HEK293 (cell line): ENCODE results near the gene WDR36.

Experiments used
- INSM2 ChIP-seq: fragments of 450-650 bp; formaldehyde crosslinking; IDR thresholded peaks from 2 replicates; pipeline ENCODE4 v1.5.1; 2016; ENCODE audit warnings: missing biosample characterization, missing genetic modification characterization
- KLF1 ChIP-seq: fragments of 450-650 bp; formaldehyde crosslinking; IDR thresholded peaks from 2 replicates; pipeline ENCODE4 v1.5.1; 2016; ENCODE audit warnings: missing biosample characterization, missing genetic modification characterization
- KLF9 ChIP-seq: fragments of 450-650 bp; formaldehyde crosslinking; IDR thresholded peaks from 2 replicates; pipeline ENCODE4 v1.5.1; 2016; ENCODE audit warnings: missing biosample characterization, missing genetic modification characterization, low read depth
- OSR2 ChIP-seq: fragments of 450-650 bp; formaldehyde crosslinking; IDR thresholded peaks from 2 replicates; pipeline ENCODE4 v1.5.1; 2016; ENCODE audit warnings: missing biosample characterization, missing genetic modification characterization
- PRDM4 ChIP-seq: fragments of 450-650 bp; formaldehyde crosslinking; IDR thresholded peaks from 2 replicates; pipeline ENCODE4 v1.5.1; 2017; ENCODE audit warnings: missing biosample characterization, missing genetic modification characterization
- SCRT2 ChIP-seq: fragments of 450-650 bp; formaldehyde crosslinking; IDR thresholded peaks from 2 replicates; pipeline ENCODE4 v1.5.1; 2016; ENCODE audit warnings: missing biosample characterization, missing genetic modification characterization
- TRIM28 ChIP-seq: IDR thresholded peaks from 2 replicates; pipeline ENCODE4 v1.6.1; 2011; ENCODE audit warnings: low read length, control low read depth, borderline replicate concordance
- ZBTB10 ChIP-seq: fragments of 450-650 bp; formaldehyde crosslinking; IDR thresholded peaks from 2 replicates; pipeline ENCODE4 v1.5.1; 2016; ENCODE audit warnings: missing biosample characterization, missing genetic modification characterization
- ZBTB26 ChIP-seq: fragments of 450-650 bp; formaldehyde crosslinking; optimal IDR thresholded peaks from 2 replicates; pipeline ENCODE3; 2016; ENCODE audit warnings: missing biosample characterization, mild to moderate bottlenecking, missing genetic modification characterization
- ZBTB6 ChIP-seq: fragments of 450-650 bp; formaldehyde crosslinking; IDR thresholded peaks from 2 replicates; pipeline ENCODE4 v1.5.1; 2017; ENCODE audit warnings: missing biosample characterization, missing genetic modification characterization
- ZNF112 ChIP-seq: fragments of 450-650 bp; formaldehyde crosslinking; IDR thresholded peaks from 2 replicates; pipeline ENCODE4 v1.5.0; 2017; ENCODE audit warnings: missing biosample characterization, missing genetic modification characterization
- ZNF132 ChIP-seq: fragments of 450-650 bp; formaldehyde crosslinking; IDR thresholded peaks from 2 replicates; pipeline ENCODE4 v1.5.1; 2017; ENCODE audit warnings: missing biosample characterization, missing genetic modification characterization, borderline replicate concordance
- ZNF155 ChIP-seq: fragments of 450-650 bp; formaldehyde crosslinking; IDR thresholded peaks from 2 replicates; pipeline ENCODE4 v1.5.1; 2016; ENCODE audit warnings: missing biosample characterization, missing genetic modification characterization
- ZNF174 ChIP-seq: fragments of 450-650 bp; formaldehyde crosslinking; IDR thresholded peaks from 2 replicates; pipeline ENCODE4 v1.5.0; 2017; ENCODE audit warnings: missing biosample characterization, mild to moderate bottlenecking, missing genetic modification characterization
- ZNF335 ChIP-seq: fragments of 450-650 bp; formaldehyde crosslinking; conservative IDR thresholded peaks from 2 replicates; pipeline ENCODE4 v1.5.1; 2016; ENCODE audit warnings: missing biosample characterization, missing genetic modification characterization
- ZNF449 ChIP-seq: fragments of 450-650 bp; formaldehyde crosslinking; IDR thresholded peaks from 2 replicates; pipeline ENCODE4 v1.5.1; 2017; ENCODE audit warnings: missing biosample characterization, mild to moderate bottlenecking, missing genetic modification characterization, moderate library complexity
- ZNF510 ChIP-seq: fragments of 450-650 bp; formaldehyde crosslinking; IDR thresholded peaks from 2 replicates; pipeline ENCODE4 v1.5.1; 2018; ENCODE audit warnings: mild to moderate bottlenecking, missing genetic modification characterization, missing biosample characterization; ENCODE audit not compliant: insufficient replicate concordance
- ZNF513 ChIP-seq: fragments of 450-650 bp; IDR thresholded peaks from 2 replicates; pipeline ENCODE4 v1.5.1; 2018; ENCODE audit warnings: missing biosample characterization, missing genetic modification characterization
- ZNF529 ChIP-seq: fragments of 450-650 bp; formaldehyde crosslinking; IDR thresholded peaks from 2 replicates; pipeline ENCODE4 v1.5.1; 2017; ENCODE audit warnings: missing genetic modification characterization, missing biosample characterization; ENCODE audit not compliant: insufficient replicate concordance
- ZNF548 ChIP-seq: fragments of 450-650 bp; formaldehyde crosslinking; IDR thresholded peaks from 2 replicates; pipeline ENCODE4 v1.5.1; 2016; ENCODE audit warnings: missing biosample characterization, missing genetic modification characterization
- ZNF623 ChIP-seq: fragments of 450-650 bp; formaldehyde crosslinking; IDR thresholded peaks from 2 replicates; pipeline ENCODE4 v1.5.1; 2016; ENCODE audit warnings: missing biosample characterization, missing genetic modification characterization
- ZNF626 ChIP-seq: fragments of 450-650 bp; sonication (Bioruptor Pico); formaldehyde crosslinking; IDR thresholded peaks from 2 replicates; pipeline ENCODE4 v1.5.1; 2018; ENCODE audit warnings: missing biosample characterization, missing genetic modification characterization, inconsistent platforms
- ZNF664 ChIP-seq: fragments of 450-650 bp; formaldehyde crosslinking; IDR thresholded peaks from 2 replicates; pipeline ENCODE4 v1.5.1; 2016; ENCODE audit warnings: missing biosample characterization, missing genetic modification characterization
- ZNF830 ChIP-seq: fragments of 450-650 bp; IDR thresholded peaks from 2 replicates; pipeline ENCODE4 v1.5.0; 2018; ENCODE audit warnings: missing biosample characterization, missing genetic modification characterization, low read depth, mild to moderate bottlenecking, moderate library complexity
- ZSCAN30 ChIP-seq: fragments of 450-650 bp; IDR thresholded peaks from 2 replicates; pipeline ENCODE4 v1.5.1; 2018; ENCODE audit warnings: missing biosample characterization, mild to moderate bottlenecking, missing genetic modification characterization, moderate library complexity

The WDR36 gene

GRCh38 chr5:111092062-111092853 is at the start of gene WDR36 (continued):
- TF ChIP-seq OSR2 (tag by site-specific recombination) (no peak), ZSCAN30 (peak; percentile 99), KLF9 (peak; percentile 39; the same call in 1 of the 2 replicates), ZBTB6 (tag by site-specific recombination) (peak; percentile 96), ZNF155 (tag by site-specific recombination) (0 out of 2 replicates have a peak, but pooled peaks have one; percentile 62), ZNF132 (tag by site-specific recombination) (no peak), ZNF529 (tag by site-specific recombination) (no peak), ZNF626 (tag by site-specific recombination) (peak; percentile 93), ZNF548 (no peak; the same call in 1 of the 2 replicates), ZNF449 (peak; percentile 39; the same call in 1 of the 2 replicates), PRDM4 (peak; percentile 51), ZNF112 (no peak), ZNF513 (tag by site-specific recombination) (peak; percentile 56; the same call in 1 of the 2 replicates), ZBTB10 (peak; percentile 50), ZNF174 (tag by site-specific recombination) (peak; percentile 75; the same call in 1 of the 2 replicates), ZNF830 (tag by site-specific recombination) (no peak), ZNF623 (tag by site-specific recombination) (no peak), INSM2 (tag by site-specific recombination) (peak; percentile 90), ZBTB26 (tag by site-specific recombination) (peak; percentile 47), TRIM28 (peak; percentile 88), ZNF510 (tag by site-specific recombination) (no peak), ZNF335 (tag by site-specific recombination) (peak; percentile 86), KLF1 (tag by site-specific recombination) (0 out of 2 replicates have a peak, but pooled peaks have one; percentile 35), ZNF664 (tag by site-specific recombination) (peak; percentile 63), SCRT2 (peak; percentile 93)
